GM23248 (cell line): ENCODE results near the gene CHRM3. TPM values are rescaled to one million over a fixed set of nuclear protein-coding genes. Genes with fewer than 3 reads are reported as not detected.

ENCODE experiments used
- DNase-seq: peaks from one replicate; pipeline ENCODE4 v3.0.0-alpha.2; 2015
- H2AFZ ChIP-seq: fragments of 200-600 bp; sonication (generic); 2 replicates; pipeline ENCODE4 v1.6.1; 2016; ENCODE audit warnings: antibody characterized with exemption
- H3F3A ChIP-seq: fragments of 200-600 bp; sonication (generic); 2 replicates; pipeline ENCODE4 v1.6.1; 2016; ENCODE audit warnings: mild to moderate bottlenecking, antibody characterized with exemption, mixed run types; ENCODE audit not compliant: insufficient read depth
- H3K27ac ChIP-seq: fragments of 200-600 bp; sonication (generic); 2 replicates; pipeline ENCODE4 v1.5.1; 2016; ENCODE audit warnings: mild to moderate bottlenecking
- H3K27me3 ChIP-seq: fragments of 200-600 bp; sonication (generic); replicated peaks from 2 replicates; pipeline ENCODE4 v1.6.1; 2016; ENCODE audit warnings: mild to moderate bottlenecking; ENCODE audit not compliant: insufficient read depth
- H3K36me3 ChIP-seq: fragments of 200-600 bp; sonication (generic); 2 replicates; pipeline ENCODE4 v1.6.1; 2016; ENCODE audit warnings: low read depth, mild to moderate bottlenecking
- H3K4me1 ChIP-seq: fragments of 200-600 bp; sonication (generic); 2 replicates; pipeline ENCODE4 v1.6.1; 2016; ENCODE audit warnings: mild to moderate bottlenecking; ENCODE audit not compliant: insufficient read depth
- H3K4me2 ChIP-seq: fragments of 200-600 bp; sonication (generic); one replicate; pipeline ENCODE4 v1.6.1; 2016; ENCODE audit warnings: mild to moderate bottlenecking; ENCODE audit not compliant: unreplicated experiment
- H3K4me3 ChIP-seq: fragments of 200-600 bp; sonication (generic); 2 replicates; pipeline ENCODE4 v1.5.1; 2016; ENCODE audit warnings: mild to moderate bottlenecking
- H3K79me2 ChIP-seq: fragments of 200-600 bp; sonication (generic); 2 replicates; pipeline ENCODE4 v1.6.1; 2016; ENCODE audit warnings: mild to moderate bottlenecking; ENCODE audit not compliant: insufficient read depth
- H3K9ac ChIP-seq: fragments of 200-600 bp; sonication (generic); 2 replicates; pipeline ENCODE4 v1.6.1; 2016; ENCODE audit warnings: mild to moderate bottlenecking
- H3K9me2 ChIP-seq: fragments of 200-600 bp; sonication (generic); 2 replicates; pipeline ENCODE4 v1.6.1; 2016; ENCODE audit warnings: mixed run types, mild to moderate bottlenecking, moderate library complexity; ENCODE audit not compliant: insufficient read depth
- H3K9me3 ChIP-seq: fragments of 200-600 bp; sonication (generic); one replicate; pipeline ENCODE4 v1.6.1; 2017; ENCODE audit warnings: low read depth
- H4K20me1 ChIP-seq: fragments of 200-600 bp; sonication (generic); 2 replicates; pipeline ENCODE4 v1.6.0; 2016; ENCODE audit not compliant: insufficient read depth
- EZH2 ChIP-seq: fragments of 200-600 bp; sonication (generic); IDR thresholded peaks from 2 replicates; pipeline ENCODE4 v1.6.1; 2018; ENCODE audit warnings: antibody characterized with exemption, mild to moderate bottlenecking; ENCODE audit not compliant: insufficient read depth, poor library complexity, severe bottlenecking
- EZH2phosphoT487 ChIP-seq: fragments of 200-600 bp; sonication (generic); IDR thresholded peaks from 2 replicates; pipeline ENCODE4 v1.6.1; 2018; ENCODE audit warnings: antibody characterized with exemption, moderate library complexity, mild to moderate bottlenecking, low read depth; ENCODE audit not compliant: insufficient read depth
- WGBS, 2 experiments: methylation state at CpG; one replicate each; pipeline ENCODE4 v1.1.6; 2015 to 2017; ENCODE audit warnings: low lambda C conversion rate in 2 of 2, low coverage in 1 of 2; ENCODE audit errors: missing lambda C conversion rate in 2 of 2; 5-methylcytosine and 5-hydroxymethylcytosine counted together
- in situ Hi-C: fragments of 300-500 bp; cut with MboI; formaldehyde crosslinking; loops from 2 replicates; pipeline ENCODE4 v1.15.0; 2020
- polyA plus RNA-seq: library from polyadenylated mRNA; unstranded; fragments of >200 nt; fragmentation: Nextera tagmentation; extraction: Ambion mirVana; gene quantifications from 2 replicates; pipeline ENCODE4 v1.2.1, GENCODE V29; 2016
- total RNA-seq: library from RNA; depleted of rRNA; stranded (reverse); fragments of >200 nt; shearing (Covaris generic); gene quantifications from 2 replicates; pipeline ENCODE4 v1.2.3, GENCODE V29; 2014

CHRM3 gene
- total and polyA plus RNA-seq, 2 experiments from 2014 or later: not detected

DNA sequence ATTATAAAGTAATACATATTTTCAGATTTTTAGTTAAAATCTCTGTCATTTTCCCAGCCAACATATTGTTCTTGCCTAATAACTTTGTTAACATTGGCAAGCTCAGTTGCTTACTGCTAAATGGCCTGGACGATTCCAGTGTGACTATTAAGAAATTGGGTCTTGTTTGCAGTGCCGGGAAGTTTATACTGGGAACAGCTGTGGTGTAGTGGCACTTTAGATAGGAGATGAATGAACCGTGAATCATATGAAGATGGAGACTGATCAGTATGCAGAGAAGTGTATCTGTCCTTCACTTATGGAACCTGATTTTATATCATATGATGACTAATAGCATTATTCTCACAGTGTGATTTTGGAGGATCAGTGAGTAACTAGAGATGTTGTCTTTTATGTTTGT lies 3.3 kb downstream of the CHRM3 start:
- in situ Hi-C loops: no loop called here
- Histone ChIP-seq H3K27me3 (peaks cover 48% of the 10 kb centered on the region), H3K4me3 (no peak overlapping the region), H3K9me2 (no peaks in the 10 kb centered on the region), H3K27ac (no peak overlapping the region), H4K20me1 (no peaks in the 10 kb centered on the region), H3K9me3 (no peaks in the 10 kb centered on the region), H3F3A (no peaks in the 10 kb centered on the region), H3K36me3 (no peaks in the 10 kb centered on the region), H3K4me2 (no peak overlapping the region), H3K4me1 (no peaks in the 10 kb centered on the region), H3K9ac (no peak overlapping the region), H2AFZ (no peak overlapping the region), H3K79me2 (no peaks in the 10 kb centered on the region)
- TF ChIP-seq EZH2phosphoT487 (no peak), EZH2 (no peak)
- no peak for DNase-seq
- WGBS, 2 experiments: 2% methylated on average over 3 of the region's 3 CpGs

DNA sequence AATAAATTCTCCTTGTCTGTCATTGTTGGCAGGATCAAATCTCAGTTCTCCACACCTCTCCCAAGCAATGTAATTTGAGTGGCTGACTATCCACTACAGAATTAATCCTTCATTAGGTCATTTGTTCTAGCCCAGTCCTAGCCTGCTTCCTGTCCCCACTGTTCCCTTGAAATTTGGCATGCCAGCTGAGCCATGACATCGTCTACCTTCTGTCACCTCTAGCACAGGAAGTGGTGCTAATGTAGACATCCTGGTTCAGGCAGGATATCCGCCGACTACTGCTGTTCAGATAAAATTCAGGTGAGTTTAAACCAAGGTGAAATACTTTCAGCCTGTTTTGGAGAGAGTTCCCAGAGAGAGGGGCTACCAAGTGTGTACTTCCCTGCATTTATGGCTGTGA lies 5.9 kb downstream of the CHRM3 start:
- Histone ChIP-seq H3K79me2 (no peaks in the 10 kb centered on the region), H3K36me3 (no peaks in the 10 kb centered on the region), H3K27ac (no peak overlapping the region), H3K4me3 (no peak overlapping the region), H3K9ac (no peak overlapping the region), H3K4me2 (no peak overlapping the region), H3K9me3 (no peaks in the 10 kb centered on the region), H4K20me1 (no peaks in the 10 kb centered on the region), H3F3A (no peaks in the 10 kb centered on the region), H2AFZ (no peak overlapping the region), H3K4me1 (no peaks in the 10 kb centered on the region), H3K9me2 (no peaks in the 10 kb centered on the region), H3K27me3 (peaks cover 25% of the 10 kb centered on the region)
- TF ChIP-seq EZH2phosphoT487: no peak
- no peak for TF ChIP-seq EZH2
- DNase-seq: no peak
- 15 to 18% methylated on average over 3 of the region's 3 CpGs for WGBS, 2 experiments
- in situ Hi-C loops: no loop called here

DNA sequence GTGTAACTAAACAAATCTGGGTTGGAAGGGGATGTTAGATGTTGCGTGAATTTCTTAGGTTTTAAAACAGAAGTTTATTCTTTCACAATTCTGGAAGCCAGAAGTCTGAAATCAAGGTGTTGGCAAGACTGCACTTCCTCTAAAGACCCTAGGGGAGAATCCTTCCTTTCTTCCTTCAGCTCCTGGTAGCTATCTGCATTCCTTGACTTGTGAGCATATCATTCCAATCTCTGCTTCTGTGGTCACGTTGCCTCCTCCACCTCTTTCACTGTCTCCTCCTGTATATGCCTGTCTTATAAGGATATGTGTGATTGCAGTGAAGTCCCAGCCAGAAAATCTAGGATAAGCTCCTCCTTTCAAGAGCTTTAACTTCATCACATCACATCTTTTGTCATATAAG lies 7.7 kb downstream of the CHRM3 start:
- DNase-seq: no peak
- no peak for TF ChIP-seq EZH2phosphoT487
- no peaks in the 10 kb centered on the region for H3K79me2 ChIP-seq
- H3K4me2 ChIP-seq: no peak overlapping the region
- no peaks in the 10 kb centered on the region for H3K36me3 ChIP-seq
- H3K4me3 ChIP-seq: no peak overlapping the region
- H3K9me2 ChIP-seq: no peaks in the 10 kb centered on the region
- in situ Hi-C loops: no loop called here
- H3K27ac ChIP-seq: no peak overlapping the region
- no peaks in the 10 kb centered on the region for H3F3A ChIP-seq
- no peaks in the 10 kb centered on the region for H4K20me1 ChIP-seq
- H3K27me3 ChIP-seq: peaks cover 7% of the 10 kb centered on the region; the same call in 1 of the 2 replicates
- 11 to 14% methylated on average over 2 of the region's 2 CpGs for WGBS, 2 experiments
- H2AFZ ChIP-seq: no peak overlapping the region
- H3K9me3 ChIP-seq: no peaks in the 10 kb centered on the region
- H3K9ac ChIP-seq: no peak overlapping the region
- no peaks in the 10 kb centered on the region for H3K4me1 ChIP-seq

DNA sequence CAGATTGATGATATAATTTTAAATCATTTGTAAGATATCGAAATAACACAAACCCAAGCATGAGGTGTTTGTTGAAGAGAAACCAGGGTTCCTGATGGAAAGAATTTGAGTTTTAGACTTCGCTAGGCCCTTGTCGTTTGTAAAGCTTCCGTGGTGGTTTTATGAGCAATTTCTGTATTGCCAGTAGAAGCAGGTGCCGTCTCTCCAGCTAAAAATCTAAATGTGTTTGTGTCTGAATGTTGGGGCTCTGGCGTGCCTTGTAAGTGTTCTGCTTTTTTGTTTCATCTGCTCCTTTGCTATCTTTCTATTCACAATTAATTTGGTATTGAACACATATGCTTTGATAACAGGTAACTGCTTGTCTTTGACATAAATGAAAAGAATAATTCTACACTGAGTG lies 27.5 kb downstream of the CHRM3 start:
- TF ChIP-seq EZH2phosphoT487 (no peak), EZH2 (no peak)
- 25 to 27% methylated on average over 6 of the region's 6 CpGs for WGBS, 2 experiments
- Histone ChIP-seq H3K9me2 (no peaks in the 10 kb centered on the region), H3K36me3 (no peaks in the 10 kb centered on the region), H3F3A (no peaks in the 10 kb centered on the region), H3K4me2 (no peak overlapping the region), H3K79me2 (no peaks in the 10 kb centered on the region), H3K4me1 (no peaks in the 10 kb centered on the region), H2AFZ (no peak overlapping the region), H3K4me3 (no peak overlapping the region), H3K27ac (no peak overlapping the region), H3K9ac (no peak overlapping the region), H4K20me1 (no peaks in the 10 kb centered on the region), H3K27me3 (no peaks in the 10 kb centered on the region), H3K9me3 (no peaks in the 10 kb centered on the region)
- in situ Hi-C loops: no loop called here
- DNase-seq: no peak

DNA sequence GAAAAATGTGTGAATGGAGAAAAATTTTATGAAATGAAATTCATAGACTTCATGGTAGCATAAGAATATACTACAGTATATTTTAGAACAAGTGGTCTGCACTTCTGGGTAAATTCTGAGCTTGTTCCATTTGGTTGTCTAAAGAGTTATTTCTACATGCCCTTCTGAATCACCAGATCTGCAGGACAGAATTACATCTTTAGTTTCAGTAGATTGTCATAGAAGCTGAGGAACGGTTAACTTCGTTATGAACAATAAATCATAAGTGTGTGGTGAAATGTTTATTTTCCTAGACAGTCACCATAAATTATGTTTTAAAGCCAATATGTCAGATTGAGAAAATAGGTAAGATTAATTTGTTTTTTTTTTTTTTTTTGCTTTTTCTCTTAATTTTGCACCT lies 30.9 kb downstream of the CHRM3 start:
- 2 to 7% methylated on average over 2 of the region's 2 CpGs for WGBS, 2 experiments
- H3K9me3 ChIP-seq: no peaks in the 10 kb centered on the region
- H3K9ac ChIP-seq: no peak overlapping the region
- no peaks in the 10 kb centered on the region for H3K4me1 ChIP-seq
- H3K79me2 ChIP-seq: no peaks in the 10 kb centered on the region
- no peaks in the 10 kb centered on the region; the same call in 1 of the 2 replicates for H4K20me1 ChIP-seq
- H3K36me3 ChIP-seq: no peaks in the 10 kb centered on the region
- no peak for TF ChIP-seq EZH2phosphoT487
- no peak for TF ChIP-seq EZH2
- H3K4me2 ChIP-seq: no peak overlapping the region
- in situ Hi-C loops: no loop called here
- H3K27me3 ChIP-seq: no peaks in the 10 kb centered on the region
- no peak overlapping the region for H3K27ac ChIP-seq
- no peak overlapping the region for H2AFZ ChIP-seq
- no peaks in the 10 kb centered on the region for H3F3A ChIP-seq
- H3K9me2 ChIP-seq: no peaks in the 10 kb centered on the region
- H3K4me3 ChIP-seq: no peak overlapping the region
- DNase-seq: no peak
